IMR-90 (cell line): Measurements from ENCODE around the gene FGF2. TPM values are rescaled to one million over a fixed set of nuclear protein-coding genes. Genes with fewer than 3 reads are reported as not detected.
A peak's percentile ranks its signal among the peaks of the same experiment; 100 is the strongest.

Source experiments
- ATAC-seq: fragments of 200-7000 bp; cut with Tn5 transposase; 2 replicates; pipeline ENCODE4 v1.9.1; 2020; ENCODE audit warnings: low read depth, mild to moderate bottlenecking, moderate library complexity
- BruUV-seq: library from RNA; stranded (reverse); fragments of 400-500 nt; replicated peaks from 2 replicates; lab custom pipeline; 2021; lab: Mats Ljungman, UMichigan
- CTCF ChIA-PET: fragments of 300-600 bp; formaldehyde crosslinking; extraction: SDS; loops from one replicate; lab custom pipeline; 2021; ENCODE audit warnings: antibody characterized with exemption; lab: Yijun Ruan, JAX
- POLR2A ChIA-PET: fragments of 300-600 bp; sonication (Branson Sonifier 250); formaldehyde crosslinking; loops from one replicate; lab custom pipeline; 2022; ENCODE audit warnings: antibody characterized with exemption; ENCODE audit not compliant: unreplicated experiment; lab: Charles Lee
- DNase-seq: peaks from one replicate; pipeline ENCODE4 v3.0.0; 2013
- H2AFZ ChIP-seq: replicated peaks from 2 replicates; pipeline ENCODE3; 2013; ENCODE audit warnings: low read length, mild to moderate bottlenecking; ENCODE audit not compliant: poor library complexity
- H2AK5ac ChIP-seq: 2 replicates; pipeline ENCODE4 v1.6.1; 2013; ENCODE audit warnings: low read depth, low read length, inconsistent platforms
- H2AK9ac ChIP-seq: replicated peaks from 2 replicates; pipeline ENCODE3; 2013; ENCODE audit warnings: mild to moderate bottlenecking, low read depth, low read length, moderate library complexity; ENCODE audit not compliant: poor library complexity
- H2BK120ac ChIP-seq: 2 replicates; pipeline ENCODE4 v1.6.1; 2013; ENCODE audit warnings: low read depth, low read length, inconsistent platforms
- H2BK15ac ChIP-seq: 3 replicates; pipeline ENCODE4 v1.6.1; 2013; ENCODE audit warnings: low read depth, low read length, inconsistent platforms
- H2BK20ac ChIP-seq: 2 replicates; pipeline ENCODE4 v1.6.1; 2013; ENCODE audit warnings: low read depth, mild to moderate bottlenecking, inconsistent platforms, low read length, moderate library complexity
- H2BK5ac ChIP-seq: 2 replicates; pipeline ENCODE4 v1.6.1; 2013; ENCODE audit warnings: mild to moderate bottlenecking, low read depth, low read length, inconsistent platforms; ENCODE audit not compliant: poor library complexity, severe bottlenecking
- H3K14ac ChIP-seq: replicated peaks from 2 replicates; pipeline ENCODE4 v1.6.1; 2013; ENCODE audit warnings: low read depth, low read length, inconsistent platforms
- H3K18ac ChIP-seq: 2 replicates; pipeline ENCODE4 v1.6.1; 2013; ENCODE audit warnings: low read depth, low read length, control low read depth
- H3K23ac ChIP-seq: 2 replicates; pipeline ENCODE4 v1.6.1; 2013; ENCODE audit warnings: low read depth, low read length, inconsistent platforms
- H3K27ac ChIP-seq: 2 replicates; pipeline ENCODE4 v1.5.1; 2013; ENCODE audit warnings: mild to moderate bottlenecking, control low read depth, low read length; ENCODE audit not compliant: insufficient read depth
- H3K27me3 ChIP-seq: 2 replicates; pipeline ENCODE4 v1.6.1; 2013; ENCODE audit warnings: low read length; ENCODE audit not compliant: control insufficient read depth, insufficient read depth
- H3K36me3 ChIP-seq: 2 replicates; pipeline ENCODE4 v1.6.1; 2013; ENCODE audit warnings: low read length, mixed read lengths; ENCODE audit not compliant: control insufficient read depth, insufficient read depth
- H3K4ac ChIP-seq: 2 replicates; pipeline ENCODE4 v1.6.1; 2013; ENCODE audit warnings: low read depth, low read length, inconsistent platforms
- H3K4me1 ChIP-seq: 2 replicates; pipeline ENCODE4 v1.6.1; 2013; ENCODE audit warnings: low read length, mixed read lengths; ENCODE audit not compliant: control insufficient read depth, insufficient read depth
- H3K4me2 ChIP-seq: 2 replicates; pipeline ENCODE4 v1.6.1; 2013; ENCODE audit warnings: low read depth, mild to moderate bottlenecking, control low read depth, low read length, moderate library complexity
- H3K4me3 ChIP-seq: 2 replicates; pipeline ENCODE4 v1.5.1; 2013; ENCODE audit warnings: low read depth, mild to moderate bottlenecking, control low read depth, low read length, moderate library complexity; ENCODE audit not compliant: insufficient read depth
- H3K56ac ChIP-seq: 2 replicates; pipeline ENCODE4 v1.6.1; 2013; ENCODE audit warnings: low read length, inconsistent platforms; ENCODE audit not compliant: insufficient read depth; ENCODE audit errors: extremely low read depth
- H3K79me1 ChIP-seq, 2 experiments: 2 replicates each; pipeline ENCODE4 v1.6.1; 2013; ENCODE audit warnings: low read length in 2 of 2, inconsistent platforms in 1 of 2, low read depth in 1 of 2
- H3K9ac ChIP-seq: 2 replicates; pipeline ENCODE4 v1.6.1; 2013; ENCODE audit warnings: low read depth, low read length, control low read depth
- H3K9me1 ChIP-seq: 2 replicates; pipeline ENCODE4 v1.6.1; 2013; ENCODE audit warnings: low read length, inconsistent platforms; ENCODE audit not compliant: insufficient read depth
- H3K9me3 ChIP-seq: 2 replicates; pipeline ENCODE4 v1.6.1; 2013; ENCODE audit warnings: low read length; ENCODE audit not compliant: control insufficient read depth, insufficient read depth
- H4K20me1 ChIP-seq: 2 replicates; pipeline ENCODE4 v1.6.1; 2013; ENCODE audit warnings: low read length, inconsistent platforms; ENCODE audit not compliant: insufficient read depth
- H4K5ac ChIP-seq: 2 replicates; pipeline ENCODE4 v1.6.1; 2013; ENCODE audit warnings: mild to moderate bottlenecking, low read depth, low read length, control low read depth
- H4K8ac ChIP-seq, 2 experiments: 2 replicates each; pipeline ENCODE4 v1.6.1; 2013; ENCODE audit warnings: low read depth in 2 of 2, low read length in 2 of 2, control low read depth in 1 of 2, inconsistent platforms in 1 of 2
- H4K91ac ChIP-seq: 2 replicates; pipeline ENCODE4 v1.6.1; 2013; ENCODE audit warnings: low read depth, low read length, inconsistent platforms; ENCODE audit not compliant: insufficient read depth
- BHLHE40 ChIP-seq: fragments of 150-350 bp; IDR thresholded peaks from 2 replicates; pipeline ENCODE4 v1.6.1; 2016; ENCODE audit warnings: mild to moderate bottlenecking, low read depth, low read length
- CEBPB ChIP-seq: IDR thresholded peaks from 2 replicates; pipeline ENCODE4 v1.6.1; 2012; ENCODE audit warnings: low read depth, low read length, improper control_type of control experiment
- FOS ChIP-seq: fragments of 150-350 bp; IDR thresholded peaks from 2 replicates; pipeline ENCODE4 v1.6.1; 2016; ENCODE audit warnings: low read depth, low read length
- MXI1 ChIP-seq: IDR thresholded peaks from 2 replicates; pipeline ENCODE4 v1.6.1; 2012; ENCODE audit warnings: low read depth, mild to moderate bottlenecking, low read length, moderate library complexity, borderline replicate concordance
- NFE2L2 ChIP-seq: fragments of 150-350 bp; IDR thresholded peaks from 2 replicates; pipeline ENCODE4 v1.6.1; 2016; ENCODE audit warnings: low read depth, mild to moderate bottlenecking, low read length
- RAD21 ChIP-seq: IDR thresholded peaks from 2 replicates; pipeline ENCODE4 v1.6.1; 2012; ENCODE audit warnings: low read length, improper control_type of control experiment
- RCOR1 ChIP-seq: IDR thresholded peaks from 2 replicates; pipeline ENCODE4 v1.6.1; 2012; ENCODE audit warnings: mild to moderate bottlenecking, low read length, improper control_type of control experiment; ENCODE audit not compliant: insufficient replicate concordance
- WGBS, 2 experiments: methylation state at CpG; one replicate each; pipeline versions ENCODE4 v1.1.5 to v1.1.7; 2013; ENCODE audit warnings: missing lambda C conversion rate in 2 of 2; ENCODE audit not compliant: insufficient read length in 1 of 2; ENCODE audit errors: extremely low coverage in 2 of 2; 5-methylcytosine and 5-hydroxymethylcytosine counted together
- dilution Hi-C: fragments of 300-500 bp; cut with HindIII; formaldehyde crosslinking; loops from one replicate; pipeline ENCODE4 v1.14.3; 2018; ENCODE audit warnings: low sequenced_read_pairs; ENCODE audit not compliant: unreplicated experiment
- in situ Hi-C: fragments of 300-500 bp; cut with MboI; formaldehyde crosslinking; loops from 3 replicates; pipeline ENCODE4 v1.14.3; 2019; ENCODE audit warnings: low sequenced_read_pairs, inconsistent platforms, mixed read lengths
- intact Hi-C: fragments of 100-400 bp; cut with micrococcal nuclease; formaldehyde crosslinking; loops from 2 replicates; pipeline ENCODE4 v1.10.0; 2022
- polyA plus RNA-seq, 3 experiments: library from polyadenylated mRNA; depleted of rRNA; stranded (reverse); fragments of >200 nt; gene quantifications; 2 replicates each; pipeline ENCODE4 v1.2.3, GENCODE V29; 2012; ENCODE audit warnings: low replicate concordance in 1 of 3
- total RNA-seq: library from RNA; depleted of rRNA; stranded (reverse); fragments of >200 nt; gene quantifications from 2 replicates; pipeline ENCODE4 v1.2.3, GENCODE V29; 2012
- TF ChIP-seq, protein P1 (sequence below): conservative IDR thresholded peaks from 2 replicates; pipeline ENCODE4 v1.5.1; 2012; ENCODE audit warnings: mild to moderate bottlenecking, low read depth, low read length, improper control_type of control experiment

FGF2 gene
- total and polyA plus RNA-seq, 2 of the 4 experiments (the other 2 are of a cell fraction), result 12.9 to 27.1 TPM

DNA sequence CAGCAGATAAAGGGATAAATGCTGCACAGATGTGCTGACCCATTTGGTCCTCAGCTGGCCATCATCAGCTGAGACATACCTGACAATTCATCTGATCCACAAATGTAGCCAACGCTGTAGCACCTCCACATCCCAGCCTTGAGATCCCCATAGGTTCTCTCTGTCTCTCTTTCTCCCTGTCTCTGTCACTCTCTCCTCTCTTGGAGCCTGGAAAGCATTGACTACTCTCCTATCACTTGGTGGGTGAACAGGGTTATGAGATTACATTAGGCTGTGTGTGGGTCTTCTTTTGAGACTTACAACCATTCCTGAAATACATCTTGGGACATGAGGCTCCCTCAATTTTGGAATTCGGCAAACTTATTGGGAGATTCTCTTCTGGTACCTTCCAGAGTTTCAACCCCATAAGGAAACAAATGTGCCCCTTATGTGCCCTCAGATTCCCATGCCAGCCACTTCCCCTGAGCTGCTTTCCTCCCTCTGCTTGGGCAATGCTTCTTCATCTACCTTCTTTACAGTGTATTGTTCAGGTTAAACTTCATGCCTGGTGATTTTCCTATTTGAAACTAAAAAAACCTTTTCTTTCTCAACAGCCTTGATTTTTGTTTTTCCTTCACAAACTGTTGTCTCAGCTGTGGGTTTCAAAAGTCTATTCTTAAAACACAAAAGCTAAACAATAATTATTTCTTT is 29.1 kb upstream of the FGF2 start:
- Histone ChIP-seq H2BK15ac (peak overlapping the region; percentile 86; the same call in 2 of the 3 replicates), H2AFZ (peak overlapping the region; percentile 72), H3K4me3 (no peak overlapping the region), H3K4me2 (peak overlapping the region; percentile 62; the same call in 1 of the 2 replicates), H3K9me3 (no peaks in the 10 kb centered on the region), H3K79me1 (no peaks in the 10 kb centered on the region), H2BK5ac (peak overlapping the region; percentile 95), H3K18ac (peak overlapping the region; percentile 98), H3K9ac (peak overlapping the region; percentile 81; the same call in 1 of the 2 replicates), H4K5ac (peak overlapping the region; percentile 98), H2AK9ac (peak overlapping the region; percentile 8), H3K4me1 (peaks cover 13% of the 10 kb centered on the region), H3K23ac (peak overlapping the region; percentile 71), H3K27me3 (no peaks in the 10 kb centered on the region), H2BK20ac (peak overlapping the region; percentile 98), H2BK120ac (peak overlapping the region; percentile 97), H4K91ac (peak overlapping the region; percentile 95), H3K9me1 (peaks cover 8% of the 10 kb centered on the region), H2AK5ac (peak overlapping the region; percentile 98), H3K56ac (peak overlapping the region; percentile 76), H3K4ac (peak overlapping the region; percentile 94), H3K14ac (peak overlapping the region; percentile 99), H4K8ac (peak overlapping the region; percentile 69 to 94), H3K36me3 (no peaks in the 10 kb centered on the region), H3K27ac (peak overlapping the region; percentile 96), H4K20me1 (no peaks in the 10 kb centered on the region)
- ChIA-PET POLR2A (no interaction called here), CTCF (no interaction called here)
- TF ChIP-seq, protein P1, sequence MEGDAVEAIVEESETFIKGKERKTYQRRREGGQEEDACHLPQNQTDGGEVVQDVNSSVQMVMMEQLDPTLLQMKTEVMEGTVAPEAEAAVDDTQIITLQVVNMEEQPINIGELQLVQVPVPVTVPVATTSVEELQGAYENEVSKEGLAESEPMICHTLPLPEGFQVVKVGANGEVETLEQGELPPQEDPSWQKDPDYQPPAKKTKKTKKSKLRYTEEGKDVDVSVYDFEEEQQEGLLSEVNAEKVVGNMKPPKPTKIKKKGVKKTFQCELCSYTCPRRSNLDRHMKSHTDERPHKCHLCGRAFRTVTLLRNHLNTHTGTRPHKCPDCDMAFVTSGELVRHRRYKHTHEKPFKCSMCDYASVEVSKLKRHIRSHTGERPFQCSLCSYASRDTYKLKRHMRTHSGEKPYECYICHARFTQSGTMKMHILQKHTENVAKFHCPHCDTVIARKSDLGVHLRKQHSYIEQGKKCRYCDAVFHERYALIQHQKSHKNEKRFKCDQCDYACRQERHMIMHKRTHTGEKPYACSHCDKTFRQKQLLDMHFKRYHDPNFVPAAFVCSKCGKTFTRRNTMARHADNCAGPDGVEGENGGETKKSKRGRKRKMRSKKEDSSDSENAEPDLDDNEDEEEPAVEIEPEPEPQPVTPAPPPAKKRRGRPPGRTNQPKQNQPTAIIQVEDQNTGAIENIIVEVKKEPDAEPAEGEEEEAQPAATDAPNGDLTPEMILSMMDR, result no peak
- no peak for TF ChIP-seq FOS
- TF ChIP-seq CEBPB, result no peak
- no peak for TF ChIP-seq RAD21
- TF ChIP-seq NFE2L2, result no peak
- no peak for TF ChIP-seq BHLHE40
- TF ChIP-seq MXI1, result no peak
- TF ChIP-seq RCOR1, result no peak
- no CpG with 5 or more reads among the region's 2 CpGs for WGBS, 2 experiments
- in situ Hi-C loops (no loop called here), dilution Hi-C loops (no loop called here), intact Hi-C loops (no loop called here)
- DNase-seq (no peak), ATAC-seq (peak; percentile 15)
- BruUV-seq, result no TSS peak
